HG02885 (cell line): ENCODE data around the gene USPL1.
A peak's percentile ranks its signal among the peaks of the same experiment; 100 is the strongest.
"Not testable (repeated sequence)": the region's sequence is repeated elsewhere in the genome, so short reads cannot be mapped to it uniquely, and the experiment has no call there.

Experiments used
- ATAC-seq: cut with Tn5 transposase; IDR thresholded peaks from one replicate; pipeline ENCODE4 v1.9.1; 2021; ENCODE audit warnings: mild to moderate bottlenecking; ENCODE audit not compliant: unreplicated experiment, poor library complexity

The USPL1 gene

GRCh38 chr13:30617315-30618185 lies at the start of gene USPL1:
Gene USPL1, plus strand, starts transcription at chr13:30617920. Its CDS starts 3,221 bp downstream, at chr13:30621141.
- peak; percentile 93 for ATAC-seq

- no peak for ATAC-seq
These were observed 47.7 kb upstream of the USPL1 start for GRCh38 chr13:30569901-30570576.

GRCh38 chr13:30570691-30571090 lies 47.0 kb upstream of the USPL1 start:
- ATAC-seq, result no peak

- ATAC-seq, result no peak
These were observed 44.9 kb upstream of the USPL1 start for GRCh38 chr13:30572859-30573275.

- ATAC-seq, result no peak
These were observed 41.2 kb upstream of the USPL1 start for GRCh38 chr13:30576528-30576927.

GRCh38 chr13:30577401-30577852 lies 40.3 kb upstream of the USPL1 start:
- ATAC-seq, result peak; percentile 96

- ATAC-seq, result no peak
These were observed 36.7 kb upstream of the USPL1 start for GRCh38 chr13:30580852-30581502.

- no peak for ATAC-seq
These were observed 36.1 kb upstream of the USPL1 start for GRCh38 chr13:30581582-30581981.

GRCh38 chr13:30584051-30584731 lies 33.5 kb upstream of the USPL1 start:
- ATAC-seq, result no peak

- ATAC-seq, result no peak
These were observed 31.9 kb upstream of the USPL1 start for GRCh38 chr13:30585748-30586262.

GRCh38 chr13:30587231-30587630 lies 30.5 kb upstream of the USPL1 start:
- ATAC-seq, result no peak

- ATAC-seq, result no peak
These were observed 30.0 kb upstream of the USPL1 start for GRCh38 chr13:30587739-30588138.

GRCh38 chr13:30593001-30593400 lies 24.7 kb upstream of the USPL1 start:
- ATAC-seq, result no peak

- ATAC-seq, result no peak
These were observed 17.2 kb upstream of the USPL1 start for GRCh38 chr13:30600496-30600895.

- ATAC-seq, result no peak
These were observed 15.9 kb upstream of the USPL1 start for GRCh38 chr13:30601836-30602235.

GRCh38 chr13:30605052-30605451 lies 12.7 kb upstream of the USPL1 start:
- ATAC-seq, result no peak

- ATAC-seq, result not testable (repeated sequence)
These were observed 10.5 kb upstream of the USPL1 start for GRCh38 chr13:30607186-30607585.

- peak; percentile 98 for ATAC-seq
These were observed 9.8 kb upstream of the USPL1 start for GRCh38 chr13:30607908-30608307.

- no peak for ATAC-seq
These were observed 9.4 kb upstream of the USPL1 start for GRCh38 chr13:30608364-30608763.

GRCh38 chr13:30610311-30610710 lies 7.4 kb upstream of the USPL1 start:
- no peak for ATAC-seq
